Measurements from ENCODE around the gene B3GALT5. TPM values are rescaled to one million over a fixed set of nuclear protein-coding genes. Genes with fewer than 3 reads are reported as not detected.

The B3GALT5 gene
- total RNA-seq, 6 experiments from 2014 or later: 0.06 to 0.26 (median 0.09) TPM

GRCh38 chr21:39610703-39611102, 2.0 kb upstream of the B3GALT5 start:
- Histone ChIP-seq H3K27ac (no peak overlapping the region), H3K27me3 (peaks cover 0 to 7% of the 10 kb centered on the region in 2 donors), H3K4me3 (no peak overlapping the region), H3K4me1 (no peaks in the 10 kb centered on the region), H3K9me3 (no peaks in the 10 kb centered on the region), H3K36me3 (no peaks in the 10 kb centered on the region)
- ATAC-seq (peak in 1 of 4 donors; percentile 33), DNase-seq (no peak)
- 20% methylated on average over 2 of the region's 3 CpGs for WGBS (ENCODE audit: insufficient coverage, low coverage, low lambda C conversion rate, missing lambda C conversion rate)
- TF ChIP-seq CTCF (IDR thresholded peaks at IDR 0.05) (no peak), POLR2A (IDR thresholded peaks at IDR 0.05) (no peak)
- intact Hi-C loops (cut with DNase I): no loop called here

- WGBS (ENCODE audit: insufficient coverage, low coverage, low lambda C conversion rate, missing lambda C conversion rate): 27% methylated on average over 13 of the region's 19 CpGs
- Histone ChIP-seq H3K4me3 (no peak overlapping the region), H3K4me1 (no peaks in the 10 kb centered on the region), H3K27me3 (peaks cover 0 to 7% of the 10 kb centered on the region in 2 donors), H3K36me3 (no peaks in the 10 kb centered on the region), H3K27ac (no peak overlapping the region), H3K9me3 (no peaks in the 10 kb centered on the region)
- no peak for DNase-seq
- intact Hi-C loops (cut with DNase I): no loop called here
- ATAC-seq: peak in 1 of 4 donors; percentile 24
- TF ChIP-seq POLR2A (IDR thresholded peaks at IDR 0.05): no peak
- no peak for TF ChIP-seq CTCF (IDR thresholded peaks at IDR 0.05)
Observed at GRCh38 chr21:39611551-39612190, 1.1 kb upstream of the B3GALT5 start.

DNA sequence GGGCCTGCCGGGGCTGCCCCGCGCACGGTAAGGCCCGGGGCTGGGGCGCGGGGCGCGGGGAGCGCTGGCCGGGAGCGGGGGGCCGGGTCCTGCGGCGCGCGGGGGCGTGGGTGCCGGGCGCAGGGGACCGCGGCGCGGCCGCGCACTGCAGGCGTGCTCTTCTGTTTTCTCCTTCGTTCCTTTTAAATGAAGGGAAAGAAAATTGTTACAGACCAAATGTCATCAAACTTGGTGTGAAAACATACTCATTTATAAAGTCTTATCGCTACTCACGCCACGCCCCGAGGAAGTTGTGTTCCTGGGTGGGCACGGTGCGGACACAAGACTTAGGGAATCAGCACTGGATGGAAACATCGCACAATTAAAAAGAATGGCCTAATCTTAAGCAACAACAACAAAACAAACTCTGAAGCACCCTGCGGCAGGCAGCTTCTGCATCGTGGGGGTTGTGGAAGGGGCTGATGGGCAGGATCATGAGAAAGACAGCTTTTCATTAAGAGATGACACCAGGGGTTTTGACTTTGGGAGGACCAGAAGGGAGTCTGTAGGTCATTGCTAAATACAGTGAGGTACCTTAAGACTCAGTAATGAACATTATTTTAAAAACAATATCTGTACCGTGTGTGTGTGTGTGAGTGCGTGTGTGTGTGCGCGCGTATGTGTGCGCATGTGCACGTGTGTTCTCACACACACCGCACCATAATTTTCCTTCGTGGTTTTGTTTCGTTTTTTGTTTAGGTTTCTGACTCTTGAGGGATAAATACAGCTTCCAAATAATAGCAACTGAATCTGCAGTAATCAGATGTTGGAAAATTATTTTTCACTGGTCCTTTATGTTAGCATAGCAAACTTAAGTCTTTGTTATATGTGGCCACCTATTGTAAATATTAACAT, 548 bp downstream of the B3GALT5 start:
- Histone ChIP-seq H3K27me3 (peaks cover 0 to 7% of the 10 kb centered on the region in 2 donors), H3K9me3 (no peaks in the 10 kb centered on the region), H3K36me3 (no peaks in the 10 kb centered on the region), H3K4me1 (no peaks in the 10 kb centered on the region), H3K4me3 (no peak overlapping the region), H3K27ac (no peak overlapping the region)
- TF ChIP-seq POLR2A (IDR thresholded peaks at IDR 0.05): no peak
- TF ChIP-seq CTCF (IDR thresholded peaks at IDR 0.05): no peak
- no peak for ATAC-seq
- intact Hi-C loops (cut with DNase I): no loop called here
- 17% methylated on average over 19 of the region's 47 CpGs for WGBS (ENCODE audit: insufficient coverage, low coverage, low lambda C conversion rate, missing lambda C conversion rate)
- no peak for DNase-seq

DNA sequence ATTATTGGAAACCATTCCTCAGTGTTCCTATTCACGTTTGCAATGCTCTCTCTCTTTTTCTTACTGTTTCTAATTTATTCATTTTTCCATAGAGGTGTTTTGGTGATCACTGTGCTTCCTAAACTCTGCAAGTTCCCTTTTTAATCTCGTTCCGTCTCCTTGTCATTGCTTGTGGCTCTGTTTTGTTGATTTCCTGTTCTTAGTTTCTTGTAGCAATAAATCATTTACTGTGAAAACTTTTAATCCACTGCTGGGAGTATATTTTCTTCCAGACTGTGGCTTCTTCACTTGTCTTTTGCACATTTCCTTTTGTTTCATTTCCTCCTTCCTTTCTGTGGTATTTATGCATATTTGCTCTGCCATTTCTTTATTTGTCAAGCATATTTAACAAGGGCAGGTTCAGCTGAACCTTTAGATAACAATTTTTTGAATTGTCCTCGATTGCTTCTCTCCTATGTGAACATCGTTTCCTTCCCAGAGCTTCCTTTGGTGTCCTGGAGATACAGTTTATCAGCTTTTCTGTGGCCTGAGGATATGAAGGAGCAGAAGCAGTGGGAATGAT, 3.6 kb downstream of the B3GALT5 start:
- ATAC-seq (no peak), DNase-seq (no peak)
- no peaks in the 10 kb centered on the region for H3K9me3 ChIP-seq
- no peaks in the 10 kb centered on the region for H3K36me3 ChIP-seq
- H3K27ac ChIP-seq: no peak overlapping the region
- WGBS (ENCODE audit: insufficient coverage, low coverage, low lambda C conversion rate, missing lambda C conversion rate): 5% methylated on average over 5 of the region's 5 CpGs
- peaks cover 0 to 7% of the 10 kb centered on the region in 2 donors for H3K27me3 ChIP-seq
- intact Hi-C loops (cut with DNase I): no loop called here
- H3K4me3 ChIP-seq: no peak overlapping the region
- no peaks in the 10 kb centered on the region for H3K4me1 ChIP-seq
- TF ChIP-seq CTCF (IDR thresholded peaks at IDR 0.05) (no peak), POLR2A (IDR thresholded peaks at IDR 0.05) (no peak)
